GM18909 (cell line): Measurements from ENCODE around the gene HSPG2.
"Not testable (repeated sequence)": the region's sequence is repeated elsewhere in the genome, so short reads cannot be mapped to it uniquely, and the experiment has no call there.

Source experiments
- ATAC-seq: cut with Tn5 transposase; IDR thresholded peaks from one replicate; pipeline ENCODE4 v1.9.1; 2021; ENCODE audit warnings: mild to moderate bottlenecking; ENCODE audit not compliant: unreplicated experiment, poor library complexity

HSPG2 gene

GRCh38 chr1:21956720-21957552 is 19.8 kb upstream of the HSPG2 start:
- no peak for ATAC-seq

- no peak for ATAC-seq
Measured at GRCh38 chr1:21955501-21956281, 18.6 kb upstream of the HSPG2 start.

DNA sequence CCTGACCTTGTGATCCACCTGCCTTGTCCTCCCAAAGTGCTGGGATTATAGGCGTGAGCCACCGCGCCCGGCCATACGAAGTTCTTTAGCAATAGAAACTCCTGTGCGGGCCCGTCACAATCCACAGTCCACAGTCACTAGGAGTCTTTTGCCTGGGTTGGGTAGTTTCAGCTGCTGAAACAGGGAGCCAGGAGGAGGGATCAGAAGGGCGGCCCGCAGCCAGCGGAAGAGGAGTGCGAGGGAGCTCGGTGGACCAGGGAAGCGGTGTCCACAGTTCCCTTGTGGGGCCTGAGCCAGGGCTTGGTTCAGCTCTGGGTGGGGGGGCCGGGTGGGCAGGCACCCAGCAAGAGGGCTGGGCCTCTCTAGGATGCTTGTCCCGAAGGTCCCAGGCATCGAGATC is 17.9 kb upstream of the HSPG2 start:
- no peak for ATAC-seq

- no peak for ATAC-seq
Measured at GRCh38 chr1:21952786-21953520, 15.8 kb upstream of the HSPG2 start.

GRCh38 chr1:21951226-21951870 is 14.2 kb upstream of the HSPG2 start:
- no peak for ATAC-seq

DNA sequence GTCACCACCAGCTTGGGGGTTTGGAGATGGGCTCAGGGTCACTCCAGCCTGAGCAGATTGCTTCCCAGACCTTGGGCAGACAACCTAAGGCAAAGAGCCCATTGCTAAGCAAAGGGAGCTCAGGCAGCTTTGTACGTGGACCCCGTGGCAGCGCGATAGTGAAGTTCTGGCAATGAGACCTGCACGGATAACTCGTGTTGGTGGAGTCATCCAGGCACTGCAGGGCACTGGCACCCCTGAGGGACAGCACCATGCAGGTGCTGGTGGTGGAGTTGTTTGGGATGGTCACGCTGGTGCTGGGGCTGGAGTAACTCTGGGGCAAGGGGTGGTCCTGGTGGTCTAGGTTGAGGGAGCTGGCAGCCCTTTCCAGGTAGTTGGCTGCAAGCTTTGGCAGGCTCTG is 13.6 kb upstream of the HSPG2 start:
- ATAC-seq: no peak

- ATAC-seq: no peak
Measured at GRCh38 chr1:21946836-21947587, 9.9 kb upstream of the HSPG2 start.

- ATAC-seq: no peak
Measured at GRCh38 chr1:21944733-21945073, 7.6 kb upstream of the HSPG2 start.

DNA sequence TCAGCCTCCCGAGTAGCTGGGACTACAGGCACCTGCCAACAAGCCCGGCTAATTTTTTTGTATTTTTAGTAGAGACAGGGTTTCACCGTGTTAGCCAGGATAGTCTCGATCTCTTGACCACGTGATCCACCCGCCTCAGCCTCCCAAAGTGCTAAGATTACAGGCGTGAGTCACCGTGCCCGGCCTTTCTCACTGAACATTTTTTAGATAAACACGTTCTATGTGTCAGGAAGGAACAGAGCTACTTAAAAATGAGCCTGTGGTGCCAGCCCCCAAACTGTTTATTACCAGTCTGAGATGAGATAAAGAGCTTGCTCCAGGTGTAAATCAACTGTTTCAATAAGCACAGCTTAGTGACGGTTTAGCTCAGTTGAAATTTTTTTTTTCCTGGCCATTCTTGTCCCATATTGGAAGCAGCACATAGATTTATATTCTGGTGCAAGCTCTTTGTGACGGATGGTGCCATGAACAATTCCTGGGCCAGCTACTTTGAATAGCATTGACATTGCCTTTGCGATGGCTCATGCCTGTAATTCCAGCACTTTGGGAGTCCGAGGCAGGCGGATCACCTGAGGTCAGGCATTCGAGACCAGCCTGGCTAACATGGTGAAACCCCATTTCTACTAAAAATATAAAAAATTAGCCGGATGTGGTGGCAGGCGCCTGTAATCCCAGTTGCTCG is 6.0 kb upstream of the HSPG2 start:
- ATAC-seq: not testable (repeated sequence)

- no peak for ATAC-seq
Measured at GRCh38 chr1:21942464-21942863, 5.4 kb upstream of the HSPG2 start.

DNA sequence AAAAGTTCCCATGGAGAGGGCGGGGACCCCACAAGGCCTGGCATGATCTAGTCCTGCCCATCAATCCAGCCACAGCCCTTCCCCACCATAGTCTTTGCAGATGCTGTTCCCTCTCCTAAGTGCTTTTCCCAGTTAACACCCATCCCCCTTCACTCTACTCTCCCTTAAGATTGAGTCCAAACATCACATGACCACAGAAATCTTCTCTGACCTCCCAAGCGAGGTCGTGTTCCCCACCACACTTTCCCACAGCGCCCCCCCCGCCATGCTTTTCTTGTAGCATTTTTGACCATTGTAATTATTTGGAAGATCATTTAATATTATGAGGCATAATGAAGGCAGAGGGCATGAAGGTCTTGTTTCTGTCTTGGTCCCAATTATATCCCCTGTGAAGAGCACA is 4.3 kb upstream of the HSPG2 start:
- no peak for ATAC-seq

- ATAC-seq: no peak
Measured at GRCh38 chr1:21940492-21940891, 3.4 kb upstream of the HSPG2 start.

- no peak for ATAC-seq
Measured at GRCh38 chr1:21939650-21940374, 2.7 kb upstream of the HSPG2 start.

DNA sequence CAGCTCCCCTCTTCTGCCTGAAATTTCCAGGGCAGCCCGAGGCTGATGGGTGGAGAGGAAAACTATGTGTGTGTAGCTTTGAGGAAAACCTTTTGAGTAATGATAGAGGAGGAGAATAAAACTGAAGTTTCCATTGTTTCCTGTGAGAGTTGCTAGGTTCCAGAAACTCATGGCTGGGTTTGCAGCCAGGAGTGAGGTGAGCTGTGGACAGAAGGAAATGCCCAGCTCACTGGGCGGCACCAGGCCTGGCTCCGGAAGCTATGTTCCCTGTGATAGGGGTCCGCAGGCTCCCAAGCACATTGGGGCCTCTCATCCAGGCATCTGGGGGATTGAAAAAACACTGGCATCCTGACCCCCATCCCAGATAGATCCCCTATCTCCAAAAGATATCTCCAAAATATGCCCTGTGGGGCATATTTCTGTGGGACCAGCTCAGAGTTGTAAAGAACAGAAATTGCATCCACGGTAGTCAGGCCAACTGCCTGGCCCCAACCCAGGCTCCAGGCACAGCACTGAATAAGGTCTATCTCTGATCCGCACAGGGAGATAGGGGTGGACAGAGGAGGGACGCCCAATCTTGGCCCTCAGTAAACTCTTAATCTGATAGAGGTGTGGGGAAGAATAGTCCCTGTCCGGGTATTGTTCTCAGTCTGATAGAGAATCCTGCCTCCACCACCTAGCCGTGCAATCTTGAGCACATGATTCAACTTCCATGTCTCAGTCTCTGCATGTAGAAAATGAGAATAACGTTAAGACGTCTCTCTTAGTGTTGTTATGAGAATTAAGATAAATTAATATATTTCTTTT is 1.8 kb upstream of the HSPG2 start:
- ATAC-seq: no peak

DNA sequence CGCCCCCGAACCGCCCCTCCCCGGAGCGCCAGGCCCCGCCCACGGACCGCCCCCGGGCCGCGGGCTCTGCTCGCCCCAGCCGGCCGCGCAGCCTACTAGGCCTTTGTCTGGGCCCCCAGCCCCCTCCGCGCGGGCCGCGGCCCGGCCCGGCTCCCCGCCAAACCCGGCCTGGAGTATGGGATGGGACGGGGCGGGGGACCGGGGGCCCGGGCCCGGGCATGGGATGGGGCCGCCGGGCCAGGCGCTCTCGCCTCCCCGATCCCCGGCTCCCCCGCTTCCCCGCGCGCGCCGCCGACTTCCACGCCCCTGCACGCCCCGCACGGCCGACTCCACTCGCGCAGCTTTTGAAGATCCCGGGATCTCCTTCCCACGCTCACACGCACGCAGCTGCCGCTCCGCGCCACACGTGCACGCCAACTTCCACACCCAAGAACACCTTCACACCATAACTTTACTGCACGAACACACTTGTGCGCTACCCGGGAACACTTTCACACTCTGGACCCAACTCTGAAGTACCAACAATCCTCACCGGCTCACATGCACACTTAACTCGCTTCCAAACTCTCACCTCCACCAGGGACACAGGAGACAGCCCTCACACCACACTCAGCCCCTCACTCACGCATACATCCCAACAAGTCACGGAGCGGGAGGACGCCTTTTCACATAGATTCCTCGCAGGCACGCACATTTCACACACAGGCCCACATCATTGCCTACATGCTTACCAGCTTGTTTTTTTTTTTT is 437 bp upstream of the HSPG2 start:
- no peak for ATAC-seq

DNA sequence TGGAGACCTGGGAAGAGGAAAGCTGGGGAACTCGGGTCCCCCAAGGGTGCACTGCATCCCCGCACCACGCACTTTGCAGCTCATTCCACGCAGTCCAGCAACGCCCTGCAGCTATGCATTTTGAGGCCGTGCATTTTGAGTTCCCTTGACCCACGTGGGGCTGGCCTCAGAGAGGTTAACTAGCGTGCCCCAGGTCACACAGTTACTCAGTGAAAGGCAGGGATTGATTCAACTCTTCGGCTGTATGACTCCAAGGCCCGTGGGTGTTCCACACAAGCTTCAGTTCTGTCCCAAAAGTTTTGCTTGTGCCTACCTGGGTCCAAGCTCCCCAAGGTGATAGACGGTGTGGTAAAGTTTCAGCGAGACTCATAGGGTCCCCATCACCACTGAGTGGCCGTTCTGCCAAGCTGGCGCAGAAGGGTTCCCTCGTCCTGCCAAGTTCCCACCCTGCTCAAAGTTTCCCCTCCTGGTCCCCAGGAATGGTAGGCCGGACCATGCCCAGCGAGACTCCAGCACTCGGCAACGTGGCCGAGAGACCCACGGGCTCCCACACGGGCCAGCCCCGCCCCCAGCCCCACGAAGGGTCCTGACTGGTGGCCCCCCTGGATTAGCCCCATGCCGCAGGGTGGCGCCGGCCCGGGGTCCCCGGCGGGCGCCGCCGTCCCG is 611 bp downstream of the HSPG2 start:
- no peak for ATAC-seq

- no peak for ATAC-seq
Measured at GRCh38 chr1:21935891-21936365, 1.2 kb downstream of the HSPG2 start.
